Calu3 (cell line): ENCODE data around the gene PLXNB1. TPM values are rescaled to one million over a fixed set of nuclear protein-coding genes. Genes with fewer than 3 reads are reported as not detected.

Experiments used
- BruUV-seq: library from RNA; stranded (reverse); fragments of 400-500 nt; replicated peaks from 2 replicates; lab custom pipeline; 2021; lab: Mats Ljungman, UMichigan
- CTCF ChIA-PET: fragments of 300-600 bp; sonication (Branson Sonifier 250); formaldehyde crosslinking; loops from one replicate; lab custom pipeline; 2022; ENCODE audit warnings: antibody characterized with exemption; lab: Charles Lee
- DNase-seq: peaks from one replicate; pipeline ENCODE4 v3.0.0; 2022
- H3K27ac Mint-ChIP-seq: one replicate; pipeline ENCODE4 v1.8.0; 2022; ENCODE audit warnings: mixed read lengths; ENCODE audit not compliant: unreplicated experiment
- H3K27me3 Mint-ChIP-seq: one replicate; pipeline ENCODE4 v1.8.0; 2022; ENCODE audit warnings: mixed read lengths; ENCODE audit not compliant: unreplicated experiment
- H3K36me3 Mint-ChIP-seq: one replicate; pipeline ENCODE4 v1.8.0; 2022; ENCODE audit warnings: mild to moderate bottlenecking, moderate library complexity, mixed read lengths; ENCODE audit not compliant: insufficient read depth, unreplicated experiment
- H3K4me1 Mint-ChIP-seq: one replicate; pipeline ENCODE4 v1.8.0; 2022; ENCODE audit warnings: mild to moderate bottlenecking, low read depth, mixed read lengths; ENCODE audit not compliant: unreplicated experiment
- H3K4me3 Mint-ChIP-seq: one replicate; pipeline ENCODE4 v1.8.0; 2022; ENCODE audit warnings: mild to moderate bottlenecking, low read depth, moderate library complexity, mixed read lengths; ENCODE audit not compliant: unreplicated experiment
- H3K9me3 Mint-ChIP-seq: one replicate; pipeline ENCODE4 v1.8.0; 2022; ENCODE audit warnings: low read depth, mixed read lengths; ENCODE audit not compliant: unreplicated experiment
- intact Hi-C: fragments of 100-400 bp; cut with micrococcal nuclease; formaldehyde crosslinking; loops from one replicate; pipeline ENCODE4 v1.10.0; 2022; ENCODE audit not compliant: unreplicated experiment
- total RNA-seq: library from RNA; stranded (reverse); gene quantifications from 2 replicates; pipeline ENCODE4 v1.2.3, GENCODE V29; 2022
- TF ChIP-seq, protein P1 (sequence below): fragments of 200-600 bp; IDR thresholded peaks from one replicate; pipeline ENCODE4 v1.8.0; 2022; ENCODE audit warnings: antibody characterized with exemption; ENCODE audit not compliant: unreplicated experiment

The PLXNB1 gene
- total RNA-seq, 1 experiment from 2014 or later, result 174 TPM

DNA sequence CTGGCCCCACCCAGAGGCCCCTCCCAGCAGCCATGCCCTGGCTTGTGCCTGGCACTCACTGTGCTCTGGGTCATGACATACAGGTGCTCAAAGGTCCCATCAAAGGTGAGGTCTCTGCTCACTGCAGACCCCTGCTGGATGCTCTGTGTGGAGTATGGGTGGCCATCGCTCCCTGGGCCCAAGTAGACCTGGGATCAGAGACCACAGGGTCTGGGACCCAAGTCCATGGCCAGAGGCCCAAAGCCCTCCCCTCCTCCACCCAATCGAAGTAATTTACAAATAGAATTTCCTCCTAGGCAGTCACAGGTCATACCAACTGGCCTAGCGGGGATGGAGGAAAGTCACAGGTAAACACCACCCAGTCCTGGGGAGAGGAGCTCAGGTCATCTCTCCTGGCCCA, 7.6 kb downstream of the PLXNB1 start:
- no peaks in the 10 kb centered on the region for H3K9me3 Mint-ChIP-seq
- H3K36me3 Mint-ChIP-seq, result peaks cover 58% of the 10 kb centered on the region
- TF ChIP-seq, protein P1, sequence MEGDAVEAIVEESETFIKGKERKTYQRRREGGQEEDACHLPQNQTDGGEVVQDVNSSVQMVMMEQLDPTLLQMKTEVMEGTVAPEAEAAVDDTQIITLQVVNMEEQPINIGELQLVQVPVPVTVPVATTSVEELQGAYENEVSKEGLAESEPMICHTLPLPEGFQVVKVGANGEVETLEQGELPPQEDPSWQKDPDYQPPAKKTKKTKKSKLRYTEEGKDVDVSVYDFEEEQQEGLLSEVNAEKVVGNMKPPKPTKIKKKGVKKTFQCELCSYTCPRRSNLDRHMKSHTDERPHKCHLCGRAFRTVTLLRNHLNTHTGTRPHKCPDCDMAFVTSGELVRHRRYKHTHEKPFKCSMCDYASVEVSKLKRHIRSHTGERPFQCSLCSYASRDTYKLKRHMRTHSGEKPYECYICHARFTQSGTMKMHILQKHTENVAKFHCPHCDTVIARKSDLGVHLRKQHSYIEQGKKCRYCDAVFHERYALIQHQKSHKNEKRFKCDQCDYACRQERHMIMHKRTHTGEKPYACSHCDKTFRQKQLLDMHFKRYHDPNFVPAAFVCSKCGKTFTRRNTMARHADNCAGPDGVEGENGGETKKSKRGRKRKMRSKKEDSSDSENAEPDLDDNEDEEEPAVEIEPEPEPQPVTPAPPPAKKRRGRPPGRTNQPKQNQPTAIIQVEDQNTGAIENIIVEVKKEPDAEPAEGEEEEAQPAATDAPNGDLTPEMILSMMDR, result no peak
- H3K27ac Mint-ChIP-seq, result no peak overlapping the region
- H3K27me3 Mint-ChIP-seq, result no peaks in the 10 kb centered on the region
- CTCF ChIA-PET, result no interaction called here
- H3K4me1 Mint-ChIP-seq, result peaks cover 40% of the 10 kb centered on the region
- BruUV-seq, result no TSS peak
- intact Hi-C loops, result no loop called here
- no peak overlapping the region for H3K4me3 Mint-ChIP-seq
- no peak for DNase-seq

DNA sequence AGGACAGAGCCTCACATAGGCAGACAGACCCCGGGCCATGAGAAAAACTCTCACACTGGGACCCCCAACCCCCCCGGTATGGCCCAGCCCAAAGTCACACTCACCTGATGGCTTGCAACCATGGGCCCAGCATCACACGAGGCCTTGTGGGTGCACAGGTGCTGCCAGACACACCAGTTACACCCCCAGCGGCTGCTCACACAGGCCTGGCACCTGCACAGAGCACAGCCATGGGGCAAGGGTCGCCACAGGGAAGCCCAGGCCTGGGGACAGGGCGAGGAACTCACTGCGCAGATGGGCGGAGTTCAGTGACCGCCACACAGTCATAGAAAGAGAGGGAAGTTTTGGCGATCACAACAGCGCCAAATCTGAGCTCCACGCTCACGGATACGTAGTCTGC, 9.3 kb downstream of the PLXNB1 start:
- CTCF ChIA-PET, result no interaction called here
- peaks cover 23% of the 10 kb centered on the region for H3K4me1 Mint-ChIP-seq
- H3K27me3 Mint-ChIP-seq, result no peaks in the 10 kb centered on the region
- intact Hi-C loops, result no loop called here
- no TSS peak for BruUV-seq
- H3K27ac Mint-ChIP-seq, result no peak overlapping the region
- TF ChIP-seq, protein P1, result no peak
- no peak for DNase-seq
- H3K4me3 Mint-ChIP-seq, result no peak overlapping the region
- H3K36me3 Mint-ChIP-seq, result peaks cover 65% of the 10 kb centered on the region
- no peaks in the 10 kb centered on the region for H3K9me3 Mint-ChIP-seq

DNA sequence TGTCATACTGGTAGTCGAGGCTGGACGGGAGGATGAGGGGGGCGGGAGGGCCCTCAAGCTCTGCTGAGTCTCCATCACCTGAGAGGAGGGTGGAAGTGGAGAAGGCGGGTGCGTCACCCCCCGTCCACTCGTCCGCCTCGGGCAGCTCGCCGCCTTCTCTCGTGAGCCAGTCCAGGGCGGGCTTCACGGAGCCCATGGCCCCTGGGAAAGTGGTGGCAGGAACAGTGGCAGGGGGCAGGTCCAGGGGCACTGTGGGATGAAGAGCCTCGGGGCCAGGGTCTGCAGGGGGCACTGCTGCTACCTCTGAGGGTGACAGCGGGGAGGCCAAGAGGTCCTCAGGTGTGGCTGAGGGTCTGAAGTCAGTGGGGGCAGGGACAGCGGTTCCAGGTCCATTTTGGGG, 10.3 kb downstream of the PLXNB1 start:
- Mint-ChIP-seq H3K27ac (no peak overlapping the region), H3K27me3 (no peaks in the 10 kb centered on the region), H3K36me3 (peaks cover 67% of the 10 kb centered on the region), H3K4me3 (no peak overlapping the region), H3K9me3 (no peaks in the 10 kb centered on the region), H3K4me1 (peaks cover 13% of the 10 kb centered on the region)
- BruUV-seq, result no TSS peak
- CTCF ChIA-PET, result interaction anchor here (1.1 kb wide), 1 partner anchor 16 kb away, joined by 3 read pairs; no protein-coding TSS in a partner anchor
- intact Hi-C loops, result no loop called here
- TF ChIP-seq, protein P1, result no peak
- DNase-seq, result no peak

DNA sequence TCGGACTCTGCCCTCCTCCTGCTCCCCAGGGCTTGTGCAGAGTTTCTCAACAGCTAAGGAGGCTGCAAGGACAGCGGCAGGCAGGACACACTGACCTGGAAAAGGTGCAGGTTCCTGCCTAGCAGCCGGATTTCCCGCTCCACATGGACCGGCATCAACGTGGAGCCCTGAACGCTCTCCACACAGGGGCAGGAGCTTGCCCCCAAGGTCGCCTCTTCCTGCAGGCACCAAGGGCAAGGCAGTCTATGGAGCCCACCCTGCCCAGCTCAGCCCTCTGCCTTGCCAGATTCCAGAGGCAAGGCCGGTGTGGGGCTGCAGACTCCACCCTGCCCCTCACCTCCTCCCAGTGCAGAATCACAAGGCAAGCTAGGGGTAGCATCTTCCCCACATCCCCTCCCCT, 10.7 kb downstream of the PLXNB1 start:
- Mint-ChIP-seq H3K27ac (no peak overlapping the region), H3K9me3 (no peaks in the 10 kb centered on the region), H3K4me1 (peaks cover 9% of the 10 kb centered on the region), H3K4me3 (no peak overlapping the region), H3K36me3 (peaks cover 67% of the 10 kb centered on the region), H3K27me3 (no peaks in the 10 kb centered on the region)
- CTCF ChIA-PET, result interaction anchor here (1.1 kb wide), 1 partner anchor 17 kb away, joined by 3 read pairs; no protein-coding TSS in a partner anchor
- intact Hi-C loops, result no loop called here
- TF ChIP-seq, protein P1, result no peak
- BruUV-seq, result no TSS peak
- no peak for DNase-seq
